NCI-H1436 treated with DMSO at 0.1 percent for 48 hours (cell line): ENCODE measurements around the gene KRT6A.

Source experiments
- DNase-seq: peaks from one replicate; lab custom pipeline; 2025; lab: John Stamatoyannopoulos, UW

The KRT6A gene

GRCh38 chr12:52524241-52524897 is 31.3 kb upstream of the KRT6A start:
- no peak for DNase-seq

GRCh38 chr12:52523824-52524223 is 30.8 kb upstream of the KRT6A start:
- DNase-seq: no peak

DNA sequence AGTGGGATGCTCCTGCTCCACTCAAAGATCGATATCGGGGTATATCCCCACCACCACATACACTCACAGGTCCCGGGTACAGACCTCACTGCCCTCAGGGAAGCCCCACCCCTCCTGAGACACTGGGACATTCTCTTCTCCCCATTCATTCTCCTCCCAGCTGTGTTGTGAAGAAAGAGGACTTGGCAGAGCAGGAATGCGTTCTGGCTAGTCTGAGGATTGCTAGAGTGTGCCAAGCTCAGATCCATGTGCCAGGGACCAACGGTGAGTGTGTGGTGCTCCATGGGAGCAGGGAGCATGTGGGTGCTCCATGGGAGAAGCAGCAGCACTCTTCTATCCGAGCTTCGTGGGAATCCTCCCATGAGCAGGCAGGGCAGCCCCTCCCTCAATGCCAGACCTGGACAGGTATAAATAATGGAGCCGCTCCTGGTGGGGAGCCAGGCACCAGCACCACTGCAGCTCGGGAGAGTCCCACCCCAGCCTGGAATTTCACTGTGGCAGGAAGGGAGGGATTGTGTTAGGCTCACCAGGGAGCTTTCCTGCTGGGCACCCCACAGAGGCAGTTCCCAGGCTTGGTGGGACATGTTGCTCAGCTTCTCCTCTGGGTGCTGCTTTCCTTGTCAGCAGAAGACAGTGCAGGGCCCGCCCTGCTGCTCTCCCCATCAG is 29.4 kb upstream of the KRT6A start:
- no peak for DNase-seq

GRCh38 chr12:52521568-52522266 is 28.7 kb upstream of the KRT6A start:
- DNase-seq: no peak

GRCh38 chr12:52521175-52521567 is 28.1 kb upstream of the KRT6A start:
- DNase-seq: no peak

DNA sequence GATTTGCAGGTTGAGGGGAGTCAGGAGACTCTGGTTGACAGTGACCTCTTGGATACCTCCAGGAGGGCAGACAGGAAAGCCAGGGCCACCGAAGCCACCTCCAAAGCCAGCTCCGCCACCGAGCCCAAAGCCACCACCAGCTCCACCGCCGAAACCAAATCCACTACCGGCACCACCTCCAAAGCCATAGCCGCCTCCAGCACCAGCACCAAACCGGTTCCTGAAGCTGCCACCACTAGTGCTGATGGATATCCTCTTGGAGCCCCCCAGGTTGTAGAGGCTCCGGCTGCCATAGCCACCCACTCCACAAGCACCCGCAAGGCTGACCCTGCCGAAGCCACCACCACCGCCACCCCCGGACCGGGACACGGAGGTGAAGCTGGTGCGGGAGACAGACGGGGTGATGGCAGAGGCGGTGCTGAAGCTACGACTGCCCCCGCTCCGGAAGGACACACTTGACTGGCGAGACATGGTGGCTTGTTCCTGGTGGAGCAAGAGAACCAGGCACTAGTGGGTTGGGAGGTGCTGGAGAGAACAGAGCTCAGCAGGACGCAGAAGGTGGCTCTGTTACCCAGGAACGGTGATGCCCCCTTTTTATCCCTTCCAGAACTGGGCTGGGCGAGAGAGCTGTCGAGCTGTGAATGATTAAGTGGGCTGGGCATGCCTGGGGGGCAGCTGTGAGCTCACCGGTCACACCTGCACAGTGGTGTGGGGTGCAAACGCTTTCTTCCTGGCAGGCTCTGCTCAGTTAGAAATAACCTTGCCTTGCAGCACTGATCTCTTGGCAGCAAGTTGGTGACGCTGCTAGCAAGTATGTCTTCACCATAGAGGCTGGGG is 27.0 kb upstream of the KRT6A start, which contains the start of gene KRT5:
Gene KRT5, minus strand, starts transcription at position 569 of the 837 bp plus-strand sequence. Its CDS starts 98 bp downstream, at position 471.
- DNase-seq: no peak

DNA sequence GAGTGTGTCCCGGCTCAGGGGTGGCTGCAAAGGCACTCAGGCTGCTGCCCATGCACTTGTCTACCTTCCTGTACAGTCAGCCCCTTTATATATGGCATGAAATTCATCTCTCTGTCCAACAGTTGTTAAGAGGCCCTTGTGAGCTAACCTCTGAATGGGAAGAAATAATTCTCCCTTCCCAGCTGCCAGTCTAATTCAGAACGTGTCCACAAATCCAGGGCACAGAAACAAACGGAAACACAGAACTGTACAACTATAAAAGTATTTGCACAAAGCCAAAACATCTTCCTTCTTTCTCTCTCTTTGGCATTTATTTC is 26.3 kb upstream of the KRT6A start:
- no peak for DNase-seq

GRCh38 chr12:52518574-52519386 is 25.7 kb upstream of the KRT6A start:
- DNase-seq: no peak

- no peak for DNase-seq
Observed at GRCh38 chr12:52517888-52518287, 24.8 kb upstream of the KRT6A start.

DNA sequence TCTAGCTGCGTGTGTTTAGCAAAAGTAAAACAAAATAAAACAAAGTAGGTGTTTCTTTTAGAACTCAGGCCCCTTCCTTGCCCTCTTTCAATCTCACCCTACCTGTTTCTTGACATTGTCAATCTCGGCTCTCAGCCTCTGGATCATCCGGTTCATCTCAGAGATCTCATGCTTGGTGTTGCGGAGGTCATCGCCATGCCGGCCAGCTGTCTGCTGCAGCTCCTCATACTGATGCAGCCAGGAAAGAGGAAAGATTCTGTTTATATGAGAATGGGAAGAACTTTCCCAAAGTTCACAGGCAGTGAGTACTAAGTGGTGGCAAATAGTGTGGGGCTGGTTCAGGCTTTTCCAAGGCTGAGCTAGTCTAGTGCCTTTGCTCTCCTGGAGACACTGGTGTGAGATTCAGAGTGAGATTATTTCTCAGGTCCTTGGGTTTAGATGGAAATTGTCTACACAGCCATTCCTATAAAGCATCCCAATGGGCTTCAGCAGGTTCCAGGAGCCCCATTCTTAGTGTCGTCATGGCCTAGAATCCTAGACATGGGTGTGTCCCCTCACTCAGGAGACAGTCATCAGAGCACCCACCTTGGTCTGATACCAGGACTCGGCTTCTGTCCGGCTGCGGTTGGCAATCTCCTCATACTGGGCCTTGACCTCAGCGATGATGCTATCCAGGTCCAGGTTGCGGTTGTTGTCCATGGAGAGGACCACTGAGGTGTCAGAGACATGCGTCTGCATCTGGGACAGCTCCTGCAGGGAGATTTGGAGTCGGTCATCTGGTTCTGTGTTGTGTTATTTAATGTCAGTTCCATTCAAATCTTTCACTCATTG is 24.2 kb upstream of the KRT6A start:
- no peak for DNase-seq

- DNase-seq: no peak
Observed at GRCh38 chr12:52515927-52516831, 23.1 kb upstream of the KRT6A start.

DNA sequence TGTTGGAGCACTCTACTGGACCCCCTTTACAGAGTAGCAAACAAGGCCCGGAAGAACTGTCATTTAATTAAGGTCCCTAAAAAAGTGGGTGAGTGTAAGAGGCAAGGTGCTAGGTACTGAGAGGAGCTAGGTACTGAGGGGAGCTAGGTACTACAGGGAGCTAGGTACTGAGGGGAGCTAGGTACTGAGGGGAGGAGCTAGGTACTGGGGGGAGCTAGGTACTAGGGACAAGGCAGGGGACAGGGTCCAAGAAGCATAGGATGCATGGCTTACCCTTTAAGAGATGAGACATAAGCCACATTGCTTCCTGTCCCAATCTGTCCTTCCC is 22.2 kb upstream of the KRT6A start:
- DNase-seq: no peak

- DNase-seq: no peak
Observed at GRCh38 chr12:52514471-52515318, 21.6 kb upstream of the KRT6A start.

GRCh38 chr12:52513736-52514135 is 20.7 kb upstream of the KRT6A start:
- no peak for DNase-seq

DNA sequence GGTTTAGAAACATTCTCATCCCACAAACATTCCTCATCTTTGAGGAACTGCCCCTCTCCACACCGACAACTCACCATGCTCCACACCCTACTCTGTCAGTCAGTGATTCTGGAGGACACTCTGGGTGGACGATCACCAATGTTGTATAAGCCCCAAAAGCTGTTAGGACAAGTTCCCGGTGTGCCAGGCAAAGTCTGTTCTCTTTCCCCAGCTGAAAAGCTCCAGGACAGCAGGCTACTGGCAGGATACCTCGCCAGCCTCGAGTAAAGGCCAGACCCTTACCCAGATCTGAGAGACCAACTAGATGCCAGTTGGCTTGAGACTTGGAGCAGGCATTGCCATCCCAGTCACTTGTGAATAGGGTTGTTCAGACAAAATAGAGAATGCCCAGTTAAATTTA is 15.2 kb upstream of the KRT6A start:
- no peak for DNase-seq

DNA sequence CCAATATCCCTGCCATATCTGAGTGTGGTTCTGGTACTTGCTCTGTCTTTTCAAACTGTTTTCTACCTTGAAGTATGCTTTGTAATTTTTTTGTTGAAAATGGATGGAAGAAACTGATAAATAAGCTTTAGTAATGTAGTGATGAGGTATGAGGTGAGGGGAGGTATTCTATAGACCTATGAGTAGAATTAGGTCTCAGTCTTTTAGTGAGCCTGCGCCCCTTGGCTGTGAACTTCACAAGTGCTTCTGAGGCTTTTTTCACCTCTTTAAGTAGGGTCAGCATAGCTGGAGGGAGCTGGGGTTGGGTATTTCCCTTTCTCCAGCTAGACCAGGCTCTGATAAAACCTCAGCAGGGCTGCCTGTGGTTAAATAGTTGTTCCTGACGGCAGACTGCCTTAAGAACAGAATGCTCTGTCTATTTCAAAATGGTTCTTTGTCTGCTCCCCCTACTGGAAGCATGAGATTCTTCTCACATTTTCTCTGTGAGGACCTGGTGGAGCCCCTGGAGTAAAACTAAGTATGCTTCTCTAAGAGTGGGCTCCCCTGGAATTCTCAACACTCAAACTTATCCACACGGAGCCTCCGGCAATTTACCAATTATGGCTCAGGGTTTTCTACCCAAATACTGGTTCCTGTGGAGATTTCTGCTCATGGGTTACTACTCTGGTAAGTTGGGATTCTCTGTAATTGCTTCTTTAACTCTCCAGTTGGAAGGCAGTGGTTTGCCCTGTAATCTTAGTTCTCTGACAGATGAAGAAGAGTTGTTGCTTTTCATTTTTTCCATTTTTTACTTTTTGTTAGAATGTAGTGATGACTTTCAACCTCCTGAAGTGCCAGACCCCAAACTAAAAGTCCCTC is 14.0 kb upstream of the KRT6A start:
- no peak for DNase-seq

DNA sequence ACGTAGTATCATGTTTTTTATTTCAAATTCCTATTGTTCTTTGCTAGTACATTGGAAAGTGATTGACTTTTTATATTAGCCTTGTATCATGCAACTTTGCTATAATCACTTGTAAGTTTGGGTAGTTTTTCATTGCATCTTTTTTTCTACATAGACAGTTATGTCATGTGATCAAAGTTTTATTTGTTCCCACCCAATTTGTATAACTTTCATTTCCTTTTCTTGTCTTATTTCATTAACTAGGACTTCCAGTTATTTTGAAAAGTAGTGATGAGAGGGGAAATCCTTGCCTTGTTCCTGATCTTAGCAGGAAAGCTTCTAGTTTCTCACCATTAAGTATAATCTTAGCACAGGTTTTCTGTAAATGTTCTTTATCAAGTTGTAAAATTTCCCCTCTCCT is 9.8 kb upstream of the KRT6A start:
- no peak for DNase-seq

DNA sequence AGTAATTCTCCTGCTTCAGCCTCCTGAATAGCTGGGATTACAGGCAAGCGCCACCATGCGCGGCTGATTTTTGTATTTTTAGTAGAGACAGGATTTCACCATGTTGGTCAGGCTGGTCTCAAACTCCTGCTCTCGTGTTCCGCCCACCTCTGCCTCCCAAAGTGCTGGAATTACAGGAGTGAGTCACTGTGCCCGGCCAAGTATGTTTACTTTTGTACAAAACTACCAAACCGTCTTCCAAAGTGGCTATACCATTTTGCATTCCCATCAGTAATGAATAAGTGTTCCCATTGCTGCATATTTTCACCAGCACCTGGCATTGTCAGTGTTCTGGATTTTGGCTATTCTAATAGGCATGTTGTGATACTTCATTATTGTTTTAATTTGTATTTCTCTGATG is 8.4 kb upstream of the KRT6A start:
- DNase-seq: no peak
